Upper lobe of left lung (tissue), 4 donors: ENCODE data around the gene ITPR1.

Experiments used
- POLR2A ChIP-seq, 4 donors: fragments of 450-650 bp; IDR thresholded peaks; one replicate each; pipeline ENCODE4 v1.5.1; 2016 to 2017; ENCODE audit warnings: antibody characterized with exemption in 4 of 4, mild to moderate bottlenecking in 2 of 4
- POLR2AphosphoS5 ChIP-seq, 2 donors: sonication (generic); formaldehyde crosslinking; IDR thresholded peaks; one replicate each; pipeline ENCODE4 v1.5.1; 2017; ENCODE audit warnings: antibody characterized with exemption in 2 of 2
- TF ChIP-seq, protein P1 (sequence below), 6 experiments: fragments of 450-650 bp in 4 of 6; fragments of 200-600 bp in 2 of 6; sonication (generic) in 2 of 6; IDR thresholded peaks; one replicate each; pipeline ENCODE4 v1.5.1; 2016 to 2019; ENCODE audit warnings: antibody characterized with exemption in 6 of 6

DNA sequence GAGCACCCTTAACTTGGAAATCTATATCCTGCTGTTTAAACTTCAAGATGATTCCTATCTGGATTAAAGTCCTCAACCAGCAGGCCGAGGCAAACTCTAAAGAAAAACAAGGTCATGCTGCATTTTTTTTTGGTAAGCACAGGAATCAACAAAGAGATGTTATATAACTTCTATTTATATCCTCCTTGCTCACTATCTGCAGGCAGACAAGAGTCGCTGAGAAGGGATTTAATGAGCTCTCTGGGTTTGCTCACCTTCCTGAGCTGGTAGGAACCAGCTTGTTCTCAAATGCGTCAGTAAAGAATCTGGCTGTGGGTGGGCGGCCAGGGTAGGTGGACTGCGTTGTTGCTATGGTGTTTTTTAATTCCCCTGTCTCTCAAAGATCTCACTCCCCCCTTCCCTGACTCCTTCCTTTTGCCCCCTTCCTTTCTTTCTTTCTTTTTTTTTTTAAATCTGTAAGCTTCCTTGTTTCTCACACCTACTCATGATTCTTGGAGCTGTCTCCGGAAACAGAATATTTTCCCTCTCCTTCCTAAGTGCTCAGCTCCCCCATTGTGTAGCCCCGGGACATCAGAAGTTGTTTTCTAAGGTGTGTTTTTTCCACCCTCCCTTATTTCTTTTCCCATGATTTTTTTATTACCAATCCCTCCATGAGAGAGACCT, 257.3 kb downstream of the ITPR1 start:
- TF ChIP-seq, protein P1, sequence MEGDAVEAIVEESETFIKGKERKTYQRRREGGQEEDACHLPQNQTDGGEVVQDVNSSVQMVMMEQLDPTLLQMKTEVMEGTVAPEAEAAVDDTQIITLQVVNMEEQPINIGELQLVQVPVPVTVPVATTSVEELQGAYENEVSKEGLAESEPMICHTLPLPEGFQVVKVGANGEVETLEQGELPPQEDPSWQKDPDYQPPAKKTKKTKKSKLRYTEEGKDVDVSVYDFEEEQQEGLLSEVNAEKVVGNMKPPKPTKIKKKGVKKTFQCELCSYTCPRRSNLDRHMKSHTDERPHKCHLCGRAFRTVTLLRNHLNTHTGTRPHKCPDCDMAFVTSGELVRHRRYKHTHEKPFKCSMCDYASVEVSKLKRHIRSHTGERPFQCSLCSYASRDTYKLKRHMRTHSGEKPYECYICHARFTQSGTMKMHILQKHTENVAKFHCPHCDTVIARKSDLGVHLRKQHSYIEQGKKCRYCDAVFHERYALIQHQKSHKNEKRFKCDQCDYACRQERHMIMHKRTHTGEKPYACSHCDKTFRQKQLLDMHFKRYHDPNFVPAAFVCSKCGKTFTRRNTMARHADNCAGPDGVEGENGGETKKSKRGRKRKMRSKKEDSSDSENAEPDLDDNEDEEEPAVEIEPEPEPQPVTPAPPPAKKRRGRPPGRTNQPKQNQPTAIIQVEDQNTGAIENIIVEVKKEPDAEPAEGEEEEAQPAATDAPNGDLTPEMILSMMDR (IDR thresholded peaks at IDR 0.05), result no peak
- TF ChIP-seq POLR2AphosphoS5 (IDR thresholded peaks at IDR 0.05), result no peak
- TF ChIP-seq POLR2A (IDR thresholded peaks at IDR 0.05), result no peak
